ENCODE results near the gene CSPG5.

DNA sequence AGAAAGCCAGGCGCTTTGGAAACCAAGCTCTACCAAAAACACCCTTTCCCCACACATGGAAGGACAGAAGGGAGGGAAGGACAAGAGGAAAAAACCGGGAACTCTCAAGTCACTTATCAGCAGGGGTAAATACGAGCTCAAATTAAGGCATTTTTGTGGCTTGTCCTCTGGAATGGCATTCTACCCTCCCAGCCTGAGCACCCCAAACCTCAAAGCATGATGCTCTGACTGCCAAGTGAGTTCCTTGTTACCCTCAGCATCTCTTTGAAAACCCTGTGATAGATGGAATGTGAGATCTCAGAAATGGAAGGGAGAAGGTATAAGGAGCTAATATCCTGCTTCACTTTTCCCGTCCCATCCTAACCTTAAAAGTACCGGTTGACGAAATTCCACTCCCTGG lies 8.1 kb upstream of the CSPG5 start:
- TF ChIP-seq, protein P1, sequence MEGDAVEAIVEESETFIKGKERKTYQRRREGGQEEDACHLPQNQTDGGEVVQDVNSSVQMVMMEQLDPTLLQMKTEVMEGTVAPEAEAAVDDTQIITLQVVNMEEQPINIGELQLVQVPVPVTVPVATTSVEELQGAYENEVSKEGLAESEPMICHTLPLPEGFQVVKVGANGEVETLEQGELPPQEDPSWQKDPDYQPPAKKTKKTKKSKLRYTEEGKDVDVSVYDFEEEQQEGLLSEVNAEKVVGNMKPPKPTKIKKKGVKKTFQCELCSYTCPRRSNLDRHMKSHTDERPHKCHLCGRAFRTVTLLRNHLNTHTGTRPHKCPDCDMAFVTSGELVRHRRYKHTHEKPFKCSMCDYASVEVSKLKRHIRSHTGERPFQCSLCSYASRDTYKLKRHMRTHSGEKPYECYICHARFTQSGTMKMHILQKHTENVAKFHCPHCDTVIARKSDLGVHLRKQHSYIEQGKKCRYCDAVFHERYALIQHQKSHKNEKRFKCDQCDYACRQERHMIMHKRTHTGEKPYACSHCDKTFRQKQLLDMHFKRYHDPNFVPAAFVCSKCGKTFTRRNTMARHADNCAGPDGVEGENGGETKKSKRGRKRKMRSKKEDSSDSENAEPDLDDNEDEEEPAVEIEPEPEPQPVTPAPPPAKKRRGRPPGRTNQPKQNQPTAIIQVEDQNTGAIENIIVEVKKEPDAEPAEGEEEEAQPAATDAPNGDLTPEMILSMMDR (IDR thresholded peaks at IDR 0.05) = no peak
- no peak for TF ChIP-seq POLR2A (IDR thresholded peaks at IDR 0.05)
- no peak for TF ChIP-seq POLR2AphosphoS5 (IDR thresholded peaks at IDR 0.05)

Data from prostate gland (tissue), 2 donors.